Upper lobe of right lung (tissue), 1 donor: ENCODE results near the gene CNGB1. TPM values are rescaled to one million over a fixed set of nuclear protein-coding genes. Genes with fewer than 3 reads are reported as not detected.

ENCODE experiments used
- ATAC-seq: fragments of 200-7000 bp; cut with Tn5 transposase; one replicate; pipeline ENCODE4 v1.9.1; 2020; ENCODE audit warnings: mild to moderate bottlenecking, moderate library complexity
- DNase-seq: peaks from one replicate; pipeline ENCODE4 v3.0.0-alpha.2; 2020
- H3K27ac ChIP-seq: fragments of 200-600 bp; one replicate; pipeline ENCODE4 v1.8.0; 2022
- H3K27me3 ChIP-seq: fragments of 200-600 bp; one replicate; pipeline ENCODE4 v1.8.0; 2022; ENCODE audit warnings: mild to moderate bottlenecking
- H3K36me3 ChIP-seq: fragments of 200-600 bp; one replicate; pipeline ENCODE4 v1.8.0; 2022
- H3K4me1 ChIP-seq: fragments of 200-600 bp; one replicate; pipeline ENCODE4 v1.8.0; 2022
- H3K4me3 ChIP-seq: fragments of 200-600 bp; one replicate; pipeline ENCODE4 v1.8.0; 2022; ENCODE audit warnings: mild to moderate bottlenecking
- H3K9me3 ChIP-seq: fragments of 200-600 bp; one replicate; pipeline ENCODE4 v1.8.0; 2022
- CTCF ChIP-seq: fragments of 200-600 bp; IDR thresholded peaks from one replicate; pipeline ENCODE4 v1.8.0; 2022; ENCODE audit warnings: antibody characterized with exemption
- intact Hi-C: fragments of 100-400 bp; cut with DNase I; formaldehyde crosslinking; loops from one replicate; pipeline ENCODE4 v1.11.0; 2022
- total RNA-seq: library from RNA; stranded (reverse); fragmentation: NEBNext Ultra II Directional; extraction: Animal tissue kit (Norgen Biotek cat#: 25700); gene quantifications from one replicate; pipeline ENCODE4 v1.2.1, GENCODE V29; 2021
- donor health status: DM: no; HTN: yes; CAD: no; lungs with severe emphysema.

Gene CNGB1
- total RNA-seq, 1 donor from 2014 or later = not detected

GRCh38 chr16:57911743-57912142 is 59.2 kb downstream of the CNGB1 start:
- ATAC-seq = no peak
- H3K27ac ChIP-seq = no peak overlapping the region
- H3K4me3 ChIP-seq = no peak overlapping the region
- TF ChIP-seq CTCF = no peak
- H3K27me3 ChIP-seq = no peaks in the 10 kb centered on the region
- no peaks in the 10 kb centered on the region for H3K4me1 ChIP-seq
- intact Hi-C loops = no loop called here
- no peaks in the 10 kb centered on the region for H3K9me3 ChIP-seq
- H3K36me3 ChIP-seq = no peaks in the 10 kb centered on the region
- no peak for DNase-seq

GRCh38 chr16:57910696-57911095 is 60.2 kb downstream of the CNGB1 start:
- H3K27ac ChIP-seq = no peak overlapping the region
- no peaks in the 10 kb centered on the region for H3K4me1 ChIP-seq
- intact Hi-C loops = no loop called here
- TF ChIP-seq CTCF = no peak
- H3K36me3 ChIP-seq = no peaks in the 10 kb centered on the region
- no peak overlapping the region for H3K4me3 ChIP-seq
- ATAC-seq = no peak
- no peak for DNase-seq
- H3K27me3 ChIP-seq = no peaks in the 10 kb centered on the region
- no peaks in the 10 kb centered on the region for H3K9me3 ChIP-seq

GRCh38 chr16:57908409-57908987 is 62.4 kb downstream of the CNGB1 start:
- no peak for TF ChIP-seq CTCF
- H3K27me3 ChIP-seq = peaks cover 2% of the 10 kb centered on the region
- DNase-seq (no peak), ATAC-seq (no peak)
- no peaks in the 10 kb centered on the region for H3K9me3 ChIP-seq
- no peaks in the 10 kb centered on the region for H3K4me1 ChIP-seq
- intact Hi-C loops = loop anchor here (5.0 kb wide), 1 partner anchor 94 kb away; the partner anchor contains the start of genes USB1 and ZNF319
- no peaks in the 10 kb centered on the region for H3K36me3 ChIP-seq
- no peak overlapping the region for H3K27ac ChIP-seq
- H3K4me3 ChIP-seq = no peak overlapping the region

GRCh38 chr16:57906382-57907316 is 64.3 kb downstream of the CNGB1 start:
- intact Hi-C loops = loop anchor here (5.0 kb wide), 1 partner anchor 96 kb away; the partner anchor contains the start of genes USB1 and ZNF319
- peak; percentile 54 for TF ChIP-seq CTCF
- no peak overlapping the region for H3K27ac ChIP-seq
- peak; percentile 76 for ATAC-seq
- H3K4me3 ChIP-seq = no peak overlapping the region
- no peak for DNase-seq
- H3K9me3 ChIP-seq = no peaks in the 10 kb centered on the region
- no peaks in the 10 kb centered on the region for H3K4me1 ChIP-seq
- no peaks in the 10 kb centered on the region for H3K36me3 ChIP-seq
- H3K27me3 ChIP-seq = peaks cover 7% of the 10 kb centered on the region

GRCh38 chr16:57904101-57904500 is 66.8 kb downstream of the CNGB1 start:
- no peak for ATAC-seq
- Histone ChIP-seq H3K36me3 (no peaks in the 10 kb centered on the region), H3K27ac (no peak overlapping the region), H3K4me1 (no peaks in the 10 kb centered on the region), H3K9me3 (no peaks in the 10 kb centered on the region), H3K4me3 (no peak overlapping the region), H3K27me3 (peaks cover 14% of the 10 kb centered on the region)
- no peak for DNase-seq
- no peak for TF ChIP-seq CTCF
- intact Hi-C loops = no loop called here
